Stimulated activated CD8-positive, alpha-beta memory T cell treated with anti-CD3 and anti-CD28 coated beads, Interleukin-7, amount 100 ng/mL, for 48 hours (primary cell): ENCODE results near the gene PXMP2.

Experiments
- DNase-seq, 2 donors: peaks; one replicate each; pipeline ENCODE4 v3.0.0-alpha.2; 2020; ENCODE audit warnings: low read depth in 1 of 2; ENCODE audit errors: extremely low read depth in 1 of 2

The PXMP2 gene

DNA sequence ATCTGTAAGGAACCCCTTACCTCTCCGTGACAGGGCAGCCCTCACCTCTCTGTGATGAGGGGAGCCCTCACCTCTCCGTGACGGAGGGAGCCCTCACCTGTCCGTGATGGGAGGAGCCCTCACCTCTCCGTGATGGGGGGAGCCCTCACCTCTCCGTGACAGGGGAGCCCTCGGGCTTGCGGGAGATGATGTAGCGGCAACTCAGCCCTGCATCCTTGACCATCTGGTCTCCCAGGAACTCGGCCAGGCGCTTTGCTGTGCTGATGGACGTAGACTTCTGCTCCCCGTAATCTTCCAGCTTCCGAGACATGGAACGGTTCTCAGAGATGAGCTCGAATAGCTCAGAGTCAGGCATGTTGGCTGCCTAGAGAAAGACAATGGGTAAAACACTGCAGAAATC lies 28.2 kb upstream of the PXMP2 start:
- DNase-seq = no peak

DNA sequence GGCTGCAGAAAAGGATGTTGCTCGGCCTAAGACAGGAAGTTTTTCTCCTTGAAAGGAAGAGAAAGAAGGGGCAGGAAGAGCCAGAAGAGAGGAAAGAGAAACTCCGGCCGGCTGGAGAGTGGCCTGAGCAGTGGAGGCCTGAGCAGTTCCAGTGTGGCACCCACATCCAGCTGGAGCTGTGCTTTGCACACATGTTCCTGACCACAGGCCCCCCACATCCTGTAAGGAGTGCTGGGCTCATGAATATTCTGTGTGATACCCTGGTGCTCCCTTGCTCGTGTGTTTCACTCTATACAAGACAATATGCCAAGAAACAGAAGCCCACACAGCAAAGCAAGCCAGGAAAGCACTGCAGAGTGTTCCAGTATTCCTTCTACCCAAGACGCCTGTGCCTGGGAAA lies 27.3 kb upstream of the PXMP2 start:
- DNase-seq = no peak

DNA sequence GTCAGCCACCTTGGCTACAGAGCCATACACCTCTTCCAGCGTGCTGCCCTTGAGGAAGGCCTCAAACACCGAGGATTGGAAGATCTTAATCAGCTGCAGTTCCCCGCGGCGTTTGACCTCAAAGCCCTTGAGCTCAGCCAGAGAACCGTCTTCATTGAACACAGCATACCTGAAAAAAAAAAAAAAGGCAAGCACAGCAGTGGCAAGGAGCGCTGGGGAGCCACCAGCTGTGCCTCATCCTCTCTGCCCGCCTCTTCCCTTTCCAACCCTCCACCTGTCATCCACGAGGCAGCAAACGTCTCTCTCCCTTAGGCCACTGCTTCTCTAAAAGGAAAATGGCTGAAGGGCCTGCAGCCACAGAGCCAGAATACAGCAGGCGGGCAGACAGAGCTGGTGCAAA lies 26.4 kb upstream of the PXMP2 start:
- DNase-seq = no peak

DNA sequence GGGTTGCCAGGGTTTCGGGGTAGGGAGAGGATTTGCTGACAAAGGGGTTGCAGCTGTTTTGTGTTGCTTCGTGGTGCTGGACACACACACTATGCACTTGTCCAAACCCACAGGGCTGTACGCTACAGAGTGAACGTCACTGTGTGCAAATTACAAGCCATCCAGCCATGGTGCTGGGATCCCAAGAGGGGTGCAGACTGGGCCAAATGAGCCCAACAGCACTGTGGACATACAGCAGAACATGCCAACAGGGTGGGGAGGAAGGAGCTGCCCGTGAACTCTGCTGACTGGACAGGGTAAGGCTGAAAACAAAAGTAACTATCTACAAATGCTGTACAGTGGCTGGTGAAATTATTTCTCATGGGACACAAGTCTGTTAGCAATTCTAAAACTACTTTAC lies 25.4 kb upstream of the PXMP2 start:
- no peak for DNase-seq

DNA sequence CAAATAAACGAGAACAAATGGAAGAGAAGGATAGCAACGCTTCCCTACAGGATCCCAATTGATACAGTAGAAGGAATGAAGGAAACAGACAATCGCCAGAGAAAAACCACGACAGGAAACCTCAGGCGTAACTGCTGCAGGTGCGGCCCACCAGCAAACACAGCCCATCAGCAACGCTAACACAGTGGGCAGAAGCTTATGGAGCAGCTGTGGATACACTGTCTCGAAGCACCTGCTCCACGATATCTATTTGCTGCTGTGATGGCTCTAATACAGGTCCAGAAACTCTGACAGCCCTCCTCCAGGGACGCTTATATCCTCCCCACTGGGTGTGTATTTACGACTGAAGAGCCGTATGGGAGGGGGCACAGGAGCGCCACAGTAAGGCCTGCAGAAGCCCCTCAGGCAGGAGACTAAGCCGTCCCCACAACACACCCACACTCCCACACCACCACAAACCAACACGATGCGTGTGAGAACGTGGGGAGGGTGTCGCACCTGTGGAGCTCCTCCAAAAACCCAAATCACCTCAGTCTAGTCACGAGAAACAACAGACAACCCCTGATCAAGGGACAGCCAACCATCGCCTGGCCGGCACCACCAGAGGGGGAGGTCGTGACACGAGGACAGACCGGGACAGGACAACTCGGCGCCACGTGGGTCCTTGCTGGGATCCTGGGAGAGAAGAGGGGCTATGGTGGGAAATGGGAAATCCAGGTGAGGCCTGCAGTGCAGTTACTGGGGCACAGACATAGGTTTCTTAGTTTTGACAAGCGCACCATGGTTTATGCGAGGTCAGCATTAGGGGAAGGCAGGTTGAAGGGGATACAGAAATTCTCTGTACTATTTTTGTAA lies 24.3 kb upstream of the PXMP2 start:
- no peak for DNase-seq

DNA sequence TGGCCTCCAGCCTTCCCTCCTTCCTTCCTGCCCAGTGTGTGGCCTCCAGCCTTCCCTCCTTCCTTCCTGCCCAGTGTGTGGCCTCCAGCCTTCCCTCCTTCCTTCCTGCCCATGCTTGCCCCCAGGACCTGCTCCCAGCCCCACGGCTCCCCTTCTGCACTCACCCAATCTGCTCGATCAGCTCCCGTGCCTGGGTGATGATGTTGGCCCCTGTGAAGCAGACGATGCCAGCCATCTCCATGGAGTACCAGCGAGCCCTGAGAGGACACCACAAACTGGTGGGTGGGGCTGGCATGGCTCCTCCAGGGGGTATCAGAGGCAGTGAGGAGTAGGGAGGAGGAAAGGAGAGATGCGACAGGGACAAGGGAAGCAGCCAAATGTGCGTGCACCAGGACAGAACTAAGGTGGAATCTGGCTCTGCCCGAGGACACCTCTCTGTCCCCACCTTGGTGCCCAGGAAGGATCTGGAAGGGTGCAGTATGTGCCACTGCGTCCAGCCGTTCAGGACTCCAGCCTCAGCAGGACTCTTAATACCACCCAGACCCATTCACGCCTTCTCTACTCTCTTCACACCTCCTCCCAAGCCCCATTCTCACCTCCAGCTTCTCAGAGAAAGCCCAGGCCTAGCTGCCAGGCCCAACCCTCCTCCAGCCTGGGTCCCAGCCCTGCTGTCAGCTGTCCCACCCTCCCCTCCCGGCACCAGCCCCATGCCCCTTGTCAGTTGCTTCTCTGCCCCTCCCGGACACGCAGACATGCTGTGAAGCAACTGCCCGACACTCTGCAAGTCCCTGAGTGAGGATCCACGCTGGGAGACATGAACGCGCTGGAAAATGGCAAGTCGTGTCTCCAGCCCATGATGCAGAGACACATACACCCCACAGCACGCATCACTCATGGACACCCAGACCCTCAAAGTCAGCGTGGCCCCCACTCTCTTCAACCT lies 22.9 kb upstream of the PXMP2 start:
- DNase-seq = no peak

DNA sequence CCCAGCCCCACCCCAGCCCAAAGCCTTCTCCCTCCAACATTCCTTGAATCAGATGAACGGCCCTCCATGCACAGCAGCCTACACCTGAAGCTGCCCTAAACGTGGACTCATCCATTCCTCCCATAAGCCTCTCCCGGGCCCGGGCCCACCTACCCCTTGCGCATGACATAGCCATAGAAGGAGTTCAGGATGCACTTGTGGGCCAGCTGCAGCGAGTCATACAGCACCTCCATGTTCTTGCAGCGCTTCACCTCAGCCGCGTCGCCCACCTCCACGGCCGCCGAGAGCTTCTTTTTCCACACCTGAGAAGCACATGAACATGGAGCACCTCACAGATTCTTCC lies 22.3 kb upstream of the PXMP2 start:
- no peak for DNase-seq

DNA sequence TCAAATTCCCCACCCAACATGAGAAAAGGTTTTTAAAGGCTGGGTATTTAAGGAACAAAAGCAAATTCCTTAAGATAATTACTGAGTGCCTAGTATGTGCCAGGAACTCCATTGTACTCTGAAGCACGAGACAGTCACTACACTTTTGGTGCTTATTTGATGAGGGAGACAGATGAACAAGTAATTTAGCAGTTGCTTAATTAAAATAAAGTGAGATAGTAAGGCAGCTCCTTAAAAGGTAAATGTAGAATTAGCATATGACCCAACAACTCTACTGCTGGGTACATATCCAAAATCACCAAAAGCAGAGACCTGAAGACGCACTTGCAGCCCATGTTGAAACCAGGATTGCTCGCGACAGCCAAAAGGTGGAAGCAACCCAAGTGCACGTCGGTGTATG lies 21.6 kb upstream of the PXMP2 start:
- DNase-seq = no peak

DNA sequence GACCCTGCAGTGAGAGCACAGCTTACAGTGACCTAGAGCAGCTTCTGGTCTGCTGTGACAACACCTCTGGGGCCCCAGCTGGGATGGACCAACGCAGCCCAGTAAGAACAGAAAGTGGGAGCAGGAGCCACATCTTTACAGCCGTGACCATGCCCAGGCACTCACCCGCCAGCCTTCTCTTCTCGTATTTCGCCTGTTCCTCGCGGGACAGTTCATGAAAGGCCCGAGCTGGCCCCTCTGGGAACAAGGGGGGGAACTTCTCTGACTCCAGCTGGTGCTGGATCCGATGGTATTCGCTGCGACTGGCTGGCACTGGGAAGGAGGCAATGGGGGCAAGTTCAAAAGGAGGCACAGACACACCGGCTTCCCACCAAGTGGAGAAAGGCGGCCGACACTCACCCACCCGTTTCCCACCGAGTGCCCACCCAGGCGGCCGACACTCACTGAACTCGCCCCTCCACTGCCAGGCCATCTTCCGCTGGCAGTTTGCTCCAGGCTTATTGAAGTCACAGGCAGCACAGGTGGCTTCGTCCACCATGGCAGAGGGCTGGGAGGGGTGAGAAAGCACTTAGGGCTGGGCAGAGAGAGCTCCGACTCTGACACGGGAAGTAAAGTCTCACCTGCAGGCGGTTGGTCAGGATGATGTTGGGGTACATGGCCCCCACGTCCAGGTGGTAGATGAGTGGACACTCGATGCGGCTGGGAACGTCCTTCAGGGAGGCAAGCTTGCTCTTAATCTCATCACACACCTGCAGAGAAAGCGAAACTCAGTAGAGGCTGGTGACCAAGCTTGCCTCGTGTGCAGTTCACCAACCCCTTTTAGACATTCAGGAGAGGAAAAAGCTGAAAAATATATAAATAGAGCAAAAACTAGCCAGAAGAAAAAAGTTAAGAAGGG lies 18.9 kb upstream of the PXMP2 start:
- no peak for DNase-seq

DNA sequence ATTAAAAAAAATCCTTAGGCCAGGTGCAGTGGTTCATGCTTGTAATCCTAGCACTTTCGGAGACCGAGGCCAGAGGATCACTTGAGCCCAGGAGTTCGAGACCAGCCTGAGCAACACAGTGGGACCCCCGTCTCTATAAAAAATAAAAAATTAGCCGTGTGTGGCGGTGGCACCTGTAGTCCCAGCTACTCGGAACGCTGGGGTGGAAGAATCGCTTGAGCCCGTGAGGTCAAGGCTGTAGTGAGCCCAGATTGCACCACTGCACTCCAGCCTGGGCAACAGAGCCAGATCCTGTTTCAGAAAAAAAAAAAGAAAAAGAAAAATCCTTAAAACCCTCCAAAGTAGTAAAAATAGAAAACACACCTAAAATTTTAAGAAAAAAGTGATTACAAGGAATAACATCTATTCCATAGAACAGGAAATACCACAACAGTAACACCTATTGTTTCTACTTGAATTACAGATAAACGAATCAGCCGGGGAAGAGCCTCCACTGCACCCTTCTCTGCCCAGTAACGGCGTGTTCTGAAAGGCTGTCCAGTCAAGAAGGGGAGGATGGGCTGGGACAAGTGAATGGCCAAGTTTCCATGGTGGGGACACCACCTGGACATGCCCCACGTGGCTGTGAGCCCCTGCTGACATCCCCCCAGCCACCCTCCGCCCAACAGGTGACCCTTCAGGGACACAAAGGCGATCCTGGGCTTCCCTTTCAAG lies 18.1 kb upstream of the PXMP2 start:
- no peak for DNase-seq

DNA sequence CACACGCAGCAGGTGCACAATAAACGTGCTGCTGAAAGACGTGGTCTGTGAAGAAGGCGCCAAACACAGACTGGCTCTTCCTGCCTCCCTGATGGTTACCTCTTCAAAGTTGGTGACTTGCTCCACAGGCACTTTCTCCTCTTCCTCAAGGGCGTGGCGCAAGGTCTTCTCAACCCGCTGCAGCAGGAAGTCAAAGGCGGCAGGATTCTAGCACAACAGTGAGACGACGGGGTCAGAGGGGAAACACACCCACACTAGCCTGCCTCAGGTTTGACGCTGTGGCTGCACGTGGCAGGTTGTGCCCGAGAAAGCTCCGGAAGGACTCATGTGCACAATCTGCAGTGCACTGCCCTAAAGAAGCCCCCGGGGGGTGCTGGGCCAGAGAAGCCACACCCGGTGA lies 15.3 kb upstream of the PXMP2 start:
- DNase-seq = no peak

DNA sequence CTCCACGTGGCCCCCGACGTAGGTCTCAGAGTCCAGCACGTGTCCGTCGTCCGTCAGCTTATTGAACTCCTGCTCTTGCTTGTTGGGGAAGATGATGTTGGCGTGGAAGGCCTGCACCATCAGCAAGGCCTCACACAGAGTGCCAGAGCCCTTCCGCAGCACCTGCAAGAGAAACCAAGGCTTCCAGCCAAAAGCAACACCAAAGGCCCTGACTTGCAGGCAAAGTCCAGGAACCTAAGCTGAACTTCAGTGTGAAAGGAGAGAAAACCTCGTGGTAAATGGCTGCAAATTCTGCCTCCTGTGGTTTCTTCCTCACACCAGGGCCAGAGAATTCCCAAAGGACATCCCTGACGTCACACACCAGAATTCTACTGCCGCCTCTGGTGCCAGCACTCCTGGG lies 14.7 kb upstream of the PXMP2 start:
- no peak for DNase-seq

DNA sequence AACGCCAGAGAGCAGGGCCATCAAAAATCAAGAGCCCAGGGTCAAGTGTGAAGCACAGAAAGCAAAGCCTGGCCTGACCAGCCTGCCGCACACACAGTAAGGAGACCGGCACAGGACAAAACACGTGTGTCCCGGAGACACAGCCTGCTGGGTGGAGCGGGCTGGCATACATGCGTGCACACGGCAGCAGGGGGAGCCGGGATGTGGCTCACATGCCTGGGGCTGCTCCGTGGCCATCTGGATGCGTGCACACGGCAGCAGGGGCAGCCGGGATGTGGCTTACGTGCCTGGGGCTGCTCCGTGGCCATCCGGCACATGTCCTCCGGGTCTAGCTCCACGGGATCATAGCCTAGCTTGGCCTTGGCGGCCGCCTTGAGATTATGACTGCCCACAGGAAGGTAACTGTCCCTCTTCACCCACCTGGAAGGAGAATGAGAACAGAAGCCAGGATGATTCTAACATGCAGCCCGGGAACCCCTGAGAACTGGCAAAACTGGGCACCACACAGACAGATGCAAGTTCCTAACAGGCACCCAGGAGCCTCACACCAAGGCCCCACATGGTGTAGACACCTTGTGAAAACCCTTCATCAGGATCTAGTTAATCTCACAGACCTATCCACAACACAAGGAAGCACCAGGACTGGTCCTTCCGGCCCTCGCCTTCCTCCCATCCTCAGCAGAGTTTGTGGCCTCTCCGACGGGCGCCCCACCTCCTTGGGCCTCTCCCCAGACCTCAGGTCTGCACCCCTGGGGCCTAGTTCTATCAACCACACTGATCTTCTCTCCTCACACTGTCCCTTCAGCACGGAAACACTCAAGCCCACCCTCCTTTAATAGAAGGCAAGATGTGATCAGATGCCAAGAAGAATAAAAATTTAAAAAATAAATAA lies 13.9 kb upstream of the PXMP2 start:
- DNase-seq = no peak

DNA sequence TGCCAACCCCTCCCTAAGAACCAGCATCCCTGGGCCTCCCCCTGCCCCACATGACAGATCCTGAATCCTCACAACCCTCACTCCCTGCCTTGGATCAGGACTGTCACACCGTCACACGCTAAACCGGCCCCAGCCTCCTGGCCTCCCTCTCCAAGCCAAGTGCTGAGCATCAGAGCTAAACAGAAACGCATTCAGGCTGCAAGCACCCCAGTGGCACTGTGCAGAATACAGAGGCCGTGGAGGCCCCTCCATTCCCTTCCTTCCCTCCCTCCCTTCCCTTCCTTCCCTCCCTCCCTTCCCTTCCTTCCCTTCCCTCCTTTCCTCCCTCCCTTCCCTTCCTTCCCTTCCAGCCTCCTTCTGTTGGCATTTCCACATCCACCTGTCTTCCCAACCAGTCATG lies 12.8 kb upstream of the PXMP2 start:
- no peak for DNase-seq

DNA sequence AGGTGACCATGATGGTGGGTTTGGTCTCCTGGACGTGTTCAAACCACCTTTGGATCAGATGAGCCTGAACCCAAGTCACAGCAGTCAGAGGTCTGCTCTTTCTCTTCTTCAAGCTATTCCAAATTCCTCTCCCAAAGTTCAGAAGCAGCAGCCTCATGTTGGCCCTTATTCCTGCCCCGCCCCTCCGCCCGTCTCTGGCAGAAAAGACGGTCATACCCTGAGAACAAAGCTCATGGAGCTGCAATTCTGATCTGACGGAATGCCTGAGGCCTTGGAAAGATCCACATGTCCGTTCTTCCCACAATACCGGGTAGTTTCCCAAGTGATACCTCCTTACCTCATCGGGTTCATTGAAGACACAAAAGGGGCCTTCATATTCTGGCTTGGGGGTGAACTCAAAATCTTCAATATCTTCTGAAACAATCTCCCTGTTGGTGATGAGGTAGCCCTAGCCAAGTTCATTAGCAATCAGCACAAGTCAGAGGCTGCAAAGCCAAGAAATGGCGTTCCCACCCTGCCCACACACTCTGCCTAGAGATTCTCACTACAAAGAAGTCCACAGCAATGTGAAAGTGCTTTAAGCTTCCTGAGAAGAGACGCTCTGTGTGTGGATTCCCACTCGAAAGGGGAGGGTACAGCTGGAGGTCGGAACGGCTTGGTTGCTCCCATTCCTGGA lies 11.5 kb upstream of the PXMP2 start:
- no peak for DNase-seq

DNA sequence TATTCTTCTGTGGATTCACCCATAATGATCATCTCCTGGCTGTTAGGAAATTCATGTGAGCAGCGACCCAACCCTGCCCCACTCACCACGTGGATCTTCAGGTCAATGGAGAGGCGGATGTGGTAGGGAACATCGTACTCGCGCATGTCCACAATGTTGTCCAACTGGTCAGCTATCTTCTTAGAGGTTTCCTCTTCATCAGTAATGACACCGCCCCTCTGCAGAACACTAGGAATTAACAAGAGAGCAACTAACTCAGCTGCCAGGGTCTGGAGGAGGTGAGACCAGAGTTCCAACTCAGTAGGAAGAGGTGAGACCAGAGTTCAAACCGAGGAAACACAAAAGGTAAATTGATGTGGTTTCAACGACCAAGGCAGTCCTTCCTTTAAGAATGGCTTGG lies 9.9 kb upstream of the PXMP2 start:
- no peak for DNase-seq

DNA sequence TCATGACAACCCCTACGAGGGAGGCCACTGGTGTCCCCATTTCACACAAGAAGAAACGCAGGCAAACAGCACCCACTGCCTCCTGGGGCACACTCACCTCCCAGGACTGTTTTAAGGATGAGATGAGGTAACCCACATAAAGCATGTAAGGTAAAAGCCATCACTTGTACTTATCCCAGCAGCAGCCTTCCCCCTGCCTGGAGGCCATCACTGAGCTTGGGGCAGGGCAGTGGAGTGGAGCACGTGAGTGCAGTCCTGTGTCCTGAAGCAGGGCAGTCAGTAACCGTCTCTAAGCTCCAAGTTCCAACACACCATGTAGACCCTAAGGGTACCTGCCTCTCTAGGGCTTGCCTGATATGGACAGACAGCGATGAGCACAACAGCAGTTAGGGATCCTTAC lies 2.0 kb upstream of the PXMP2 start:
- no peak for DNase-seq

DNA sequence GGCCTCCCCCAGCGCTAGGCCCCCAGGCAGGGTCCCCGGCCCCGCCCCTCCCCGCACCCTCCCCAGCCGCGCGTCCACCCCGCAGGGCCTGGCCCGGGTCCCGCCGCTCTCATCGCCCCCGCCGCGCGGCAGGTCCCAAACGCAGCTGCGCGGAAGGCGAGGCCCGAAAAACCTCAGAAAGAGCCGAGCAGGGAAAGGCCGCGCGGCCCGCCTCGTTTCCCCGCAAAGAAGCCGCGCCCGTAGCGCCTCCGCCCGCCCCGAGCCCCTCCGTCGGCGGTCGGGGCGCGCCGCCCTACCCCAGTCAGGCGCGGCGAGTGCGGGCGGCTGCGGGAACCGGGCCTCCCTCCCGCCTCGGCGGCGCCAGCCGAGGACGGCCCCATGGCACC lies 569 bp upstream of the PXMP2 start:
- no peak for DNase-seq

DNA sequence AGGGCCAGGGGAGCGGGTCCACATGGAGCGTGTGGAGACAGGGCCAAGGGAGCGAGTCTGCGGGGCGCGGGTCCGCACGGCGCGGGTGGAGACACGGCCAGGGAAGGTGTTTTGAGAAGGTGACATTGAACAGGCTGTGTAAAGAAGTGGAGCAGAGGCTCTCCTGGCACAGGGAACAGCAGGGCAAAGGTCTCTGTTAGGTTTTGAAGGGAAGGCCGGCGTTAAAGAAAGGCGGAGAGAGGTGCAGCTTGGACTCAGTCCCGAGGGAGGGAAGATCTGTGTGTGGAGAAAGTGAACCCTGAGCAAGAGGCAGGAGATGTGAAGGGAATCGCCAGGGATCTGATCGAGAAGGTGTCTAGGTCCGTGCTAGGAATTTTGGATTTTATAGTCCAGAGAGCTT lies 1.8 kb downstream of the PXMP2 start:
- DNase-seq = no peak
